KMS-11 (cell line): Measurements from ENCODE around the gene PRKAA1.

Source experiments
- H2AFZ ChIP-seq: fragments of 200-600 bp; sonication (generic); 2 replicates; pipeline ENCODE4 v1.6.1; 2016; ENCODE audit warnings: antibody characterized with exemption, mixed run types, low read depth
- H3K27ac ChIP-seq: fragments of 200-600 bp; sonication (generic); 2 replicates; pipeline ENCODE4 v1.6.1; 2016; ENCODE audit warnings: mild to moderate bottlenecking, mixed run types
- H3K27me3 ChIP-seq: fragments of 200-600 bp; sonication (generic); 2 replicates; pipeline ENCODE4 v1.6.1; 2017; ENCODE audit warnings: mild to moderate bottlenecking, low read depth, mixed run types, moderate library complexity; ENCODE audit not compliant: insufficient read depth
- H3K36me3 ChIP-seq: fragments of 200-600 bp; sonication (generic); 2 replicates; pipeline ENCODE4 v1.6.1; 2017; ENCODE audit warnings: mild to moderate bottlenecking, mixed run types; ENCODE audit not compliant: insufficient read depth
- H3K4me1 ChIP-seq: fragments of 200-600 bp; sonication (generic); 2 replicates; pipeline ENCODE4 v1.6.1; 2016; ENCODE audit warnings: mild to moderate bottlenecking, low read depth, mixed run types; ENCODE audit not compliant: poor library complexity, severe bottlenecking
- H3K4me2 ChIP-seq: fragments of 200-600 bp; sonication (generic); 2 replicates; pipeline ENCODE4 v1.7.0; 2016; ENCODE audit warnings: mild to moderate bottlenecking, mixed run types
- H3K4me3 ChIP-seq: fragments of 200-600 bp; sonication (generic); IDR thresholded peaks from 2 replicates; pipeline ENCODE4 v1.6.1; 2017; ENCODE audit warnings: low read depth, low read length, mixed read lengths; ENCODE audit not compliant: insufficient read depth
- H3K79me2 ChIP-seq: fragments of 200-600 bp; sonication (generic); 2 replicates; pipeline ENCODE4 v1.6.1; 2016; ENCODE audit warnings: low read depth, mixed run types; ENCODE audit not compliant: insufficient read depth
- H3K9ac ChIP-seq: fragments of 200-600 bp; sonication (generic); 2 replicates; pipeline ENCODE4 v1.6.1; 2016; ENCODE audit warnings: mild to moderate bottlenecking, mixed run types
- H4K20me1 ChIP-seq: fragments of 200-600 bp; sonication (generic); 2 replicates; pipeline ENCODE4 v1.6.1; 2016; ENCODE audit warnings: mild to moderate bottlenecking, mixed run types; ENCODE audit not compliant: insufficient read depth
- CTCF ChIP-seq: fragments of 200-600 bp; sonication (generic); conservative IDR thresholded peaks from 2 replicates; pipeline ENCODE4 v1.6.1; 2017; ENCODE audit warnings: low read depth, mild to moderate bottlenecking, antibody characterized with exemption, low read length, moderate library complexity, mixed read lengths

Gene PRKAA1

DNA sequence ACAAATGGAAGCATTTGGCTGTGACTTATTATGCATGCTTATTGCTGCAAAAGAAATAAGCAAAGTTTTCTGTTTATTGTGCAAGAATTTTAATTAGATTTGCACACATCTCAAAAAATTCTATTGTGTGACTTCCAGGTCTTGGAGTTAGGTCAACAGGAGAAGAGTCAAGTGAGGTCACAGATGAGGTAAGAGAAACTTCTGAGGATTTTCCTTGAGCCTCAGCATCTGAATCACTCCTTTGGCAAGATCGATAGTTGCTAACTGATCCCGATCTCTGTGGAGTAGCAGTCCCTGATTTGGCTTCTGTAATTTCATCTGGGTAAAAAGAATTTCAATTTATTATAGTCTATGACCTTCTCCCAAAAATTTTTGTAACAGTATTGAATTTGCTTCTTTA, 35.5 kb downstream of the PRKAA1 start:
- no peak for TF ChIP-seq CTCF

DNA sequence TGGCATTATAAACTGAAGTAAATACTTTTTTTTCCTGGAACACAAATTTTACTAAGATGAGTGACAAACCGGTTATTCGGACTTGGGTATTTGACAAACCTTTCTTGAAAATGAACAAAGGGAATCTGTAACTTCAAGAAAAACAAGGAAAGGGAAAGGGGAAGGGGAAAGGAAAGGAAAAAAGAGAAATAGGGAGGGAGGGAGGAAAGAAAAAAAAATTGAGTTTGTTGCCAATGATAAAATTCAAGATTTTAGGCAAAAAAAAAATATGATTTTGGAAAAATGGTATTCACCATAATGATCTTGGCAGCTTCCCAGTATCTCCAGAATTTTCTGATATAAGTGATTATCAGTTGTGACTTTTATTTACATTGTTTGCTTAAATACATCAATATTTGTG, 40.8 kb downstream of the PRKAA1 start:
- no peak overlapping the region for H3K4me3 ChIP-seq
- H3K4me1 ChIP-seq, result peaks cover 18% of the 10 kb centered on the region
- H3K79me2 ChIP-seq, result peaks cover 21% of the 10 kb centered on the region; the same call in 1 of the 2 replicates
- H4K20me1 ChIP-seq, result no peaks in the 10 kb centered on the region
- no peak for TF ChIP-seq CTCF
- H3K27ac ChIP-seq, result no peak overlapping the region
- no peak overlapping the region for H3K9ac ChIP-seq
- no peak overlapping the region for H2AFZ ChIP-seq
- H3K36me3 ChIP-seq, result peaks cover 2% of the 10 kb centered on the region; the same call in 1 of the 2 replicates
- no peak overlapping the region for H3K4me2 ChIP-seq
- no peaks in the 10 kb centered on the region for H3K27me3 ChIP-seq

More for the DNA sequence above, 35.5 kb downstream of the PRKAA1 start:
- Histone ChIP-seq H3K9ac (no peak overlapping the region), H3K36me3 (peaks cover 4% of the 10 kb centered on the region; the same call in 1 of the 2 replicates), H3K4me3 (no peak overlapping the region), H3K4me2 (no peak overlapping the region), H3K27me3 (no peaks in the 10 kb centered on the region), H2AFZ (no peak overlapping the region), H3K27ac (no peak overlapping the region), H3K79me2 (no peaks in the 10 kb centered on the region), H3K4me1 (no peaks in the 10 kb centered on the region), H4K20me1 (no peaks in the 10 kb centered on the region)

DNA sequence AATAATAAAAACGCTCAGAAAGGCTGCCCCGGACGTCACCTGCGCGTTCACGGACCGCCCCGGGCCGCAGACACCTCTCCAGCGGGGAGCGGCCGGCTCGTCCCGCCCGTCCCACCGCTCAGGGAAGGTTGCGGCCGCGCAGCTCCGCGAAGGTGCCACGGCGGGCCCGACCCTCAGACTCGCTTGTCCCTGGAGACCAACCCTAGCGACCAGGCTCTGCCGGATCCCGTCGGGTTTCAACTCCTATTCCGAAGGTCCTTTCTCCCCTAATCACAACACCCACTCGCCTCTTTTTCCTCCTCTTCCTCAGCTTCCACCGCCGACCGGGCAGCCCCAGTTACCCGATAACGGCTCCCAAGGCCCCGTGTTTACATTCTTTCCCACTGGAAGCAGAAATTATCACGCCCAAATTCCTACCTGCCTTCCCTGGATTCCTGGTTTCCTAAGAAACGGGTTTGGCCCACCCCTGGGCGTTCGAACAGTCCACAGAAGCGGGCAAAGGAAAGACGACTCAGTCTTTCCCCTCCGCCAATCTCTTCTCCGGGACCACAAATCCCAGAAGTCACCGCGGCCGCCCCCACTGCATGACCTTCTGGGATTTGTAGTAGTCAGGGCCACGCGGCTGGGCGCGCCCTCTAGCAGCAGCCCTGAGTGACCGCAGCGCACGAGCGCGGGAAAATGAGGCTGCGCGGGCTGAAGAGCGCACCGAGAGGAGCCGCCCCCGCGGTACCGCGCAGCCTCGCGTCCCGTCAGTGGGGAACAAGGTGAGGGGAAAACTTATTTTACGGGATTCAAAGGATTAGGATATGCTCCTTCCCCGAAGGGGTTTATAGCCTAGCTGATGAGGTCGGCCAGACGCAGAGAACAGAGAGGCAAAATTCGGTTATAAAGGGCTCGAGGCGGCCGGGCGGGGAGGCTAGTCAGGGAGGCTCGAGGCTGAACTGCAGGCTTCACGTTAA, 42.5 kb downstream of the PRKAA1 start, which contains the start of gene TTC33:
TSS of gene TTC33 (minus strand) at position 555 of the 959 bp plus-strand sequence. CDS start 8,943 bp downstream, outside the sequence.
- H3K4me3 ChIP-seq, result peak within 1 kb of the TSS; percentile 56
- H3K4me2 ChIP-seq, result peak within 1 kb of the TSS; percentile 66
- no peaks in the 10 kb centered on the region for H3K27me3 ChIP-seq
- peaks cover 23% of the 10 kb centered on the region for H3K4me1 ChIP-seq
- H3K36me3 ChIP-seq, result no peaks in the 10 kb centered on the region
- peaks cover 21% of the 10 kb centered on the region; the same call in 1 of the 2 replicates for H3K79me2 ChIP-seq
- H3K27ac ChIP-seq, result peak within 1 kb of the TSS; percentile 73
- peak within 1 kb of the TSS; percentile 85 for H3K9ac ChIP-seq
- no peaks in the 10 kb centered on the region for H4K20me1 ChIP-seq
- H2AFZ ChIP-seq, result peak within 1 kb of the TSS; percentile 94
- TF ChIP-seq CTCF, result peak; percentile 77

DNA sequence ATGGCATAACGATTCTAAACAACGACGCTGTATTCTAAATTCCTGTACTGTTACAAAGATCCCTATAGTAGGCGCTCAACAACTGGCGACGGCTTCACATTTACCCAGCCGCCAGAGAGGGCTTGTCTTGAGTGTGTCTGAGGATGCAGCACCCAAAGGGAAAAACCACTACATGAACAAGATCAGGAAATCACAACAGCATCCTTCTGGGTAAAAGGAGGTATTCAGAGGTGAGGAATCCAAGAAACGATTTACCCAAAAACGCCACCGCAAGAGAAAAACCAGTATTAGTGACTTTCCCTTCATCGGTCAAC, 43.1 kb downstream of the PRKAA1 start:
- peak overlapping the region; percentile 85 for H3K9ac ChIP-seq
- H3K79me2 ChIP-seq, result peaks cover 21% of the 10 kb centered on the region; the same call in 1 of the 2 replicates
- peak overlapping the region; percentile 73 for H3K27ac ChIP-seq
- TF ChIP-seq CTCF, result peak; percentile 57
- peak overlapping the region; percentile 56 for H3K4me3 ChIP-seq
- peaks cover 23% of the 10 kb centered on the region for H3K4me1 ChIP-seq
- H3K4me2 ChIP-seq, result peak overlapping the region; percentile 66
- H2AFZ ChIP-seq, result peak overlapping the region; percentile 94
- H3K36me3 ChIP-seq, result no peaks in the 10 kb centered on the region
- H4K20me1 ChIP-seq, result no peaks in the 10 kb centered on the region
- no peaks in the 10 kb centered on the region for H3K27me3 ChIP-seq
